ENCODE data around the gene CGNL1. TPM values are rescaled to one million over a fixed set of nuclear protein-coding genes. Genes with fewer than 3 reads are reported as not detected.

CGNL1 gene
- total RNA-seq, 2 experiments from 2014 or later: not detected

DNA sequence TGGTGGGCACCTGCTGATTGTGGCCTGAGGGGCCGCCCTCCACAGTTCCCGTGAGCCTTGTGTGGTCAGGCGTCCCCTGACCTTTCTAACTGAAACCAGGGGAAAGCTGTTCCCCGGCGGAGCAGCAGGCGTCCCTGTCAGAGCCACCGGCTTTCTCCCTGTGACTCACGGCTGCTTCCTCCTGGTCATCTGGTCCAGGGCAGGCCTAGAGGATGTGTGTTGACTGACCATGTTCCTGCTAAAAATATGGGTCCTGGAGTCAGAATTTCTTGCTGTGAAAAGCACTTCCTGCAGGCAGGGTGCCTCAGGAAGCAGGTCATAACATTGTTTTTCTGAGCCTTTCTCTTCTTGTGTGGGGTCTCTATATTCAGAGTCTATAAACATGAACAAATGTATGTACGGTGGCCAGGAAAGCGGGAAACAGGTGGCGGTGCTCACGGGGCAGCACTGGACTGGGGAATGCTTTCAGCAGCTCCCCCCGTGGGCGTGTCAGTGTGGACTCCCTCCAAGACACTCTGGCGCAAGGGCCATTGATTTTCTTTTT, 38.4 kb upstream of the CGNL1 start:
- Mint-ChIP-seq H3K4me3 (no peak overlapping the region), H3K4me1 (ENCODE audit: low read depth) (no peaks in the 10 kb centered on the region), H3K27ac (no peak overlapping the region), H3K9me3 (no peaks in the 10 kb centered on the region), H3K27me3 (peaks cover 13% of the 10 kb centered on the region), H3K36me3 (no peaks in the 10 kb centered on the region)
- POLR2A ChIA-PET: no interaction called here
- intact Hi-C loops (cut with micrococcal nuclease): no loop called here
- no peak for DNase-seq
- CTCF ChIA-PET: interaction anchor here (8.2 kb wide), 1 partner anchor 191 kb away, joined by 164 read pairs; no protein-coding TSS in a partner anchor

- CTCF ChIA-PET: interaction anchor here (0.6 to 8.2 kb wide), 2 partner anchors 149 to 189 kb away, joined by 4 to 164 read pairs; no protein-coding TSS in a partner anchor
- POLR2A ChIA-PET: no interaction called here
- intact Hi-C loops (cut with micrococcal nuclease): no loop called here
Measured at GRCh38 chr15:57339321-57339720, 37.0 kb upstream of the CGNL1 start.

DNA sequence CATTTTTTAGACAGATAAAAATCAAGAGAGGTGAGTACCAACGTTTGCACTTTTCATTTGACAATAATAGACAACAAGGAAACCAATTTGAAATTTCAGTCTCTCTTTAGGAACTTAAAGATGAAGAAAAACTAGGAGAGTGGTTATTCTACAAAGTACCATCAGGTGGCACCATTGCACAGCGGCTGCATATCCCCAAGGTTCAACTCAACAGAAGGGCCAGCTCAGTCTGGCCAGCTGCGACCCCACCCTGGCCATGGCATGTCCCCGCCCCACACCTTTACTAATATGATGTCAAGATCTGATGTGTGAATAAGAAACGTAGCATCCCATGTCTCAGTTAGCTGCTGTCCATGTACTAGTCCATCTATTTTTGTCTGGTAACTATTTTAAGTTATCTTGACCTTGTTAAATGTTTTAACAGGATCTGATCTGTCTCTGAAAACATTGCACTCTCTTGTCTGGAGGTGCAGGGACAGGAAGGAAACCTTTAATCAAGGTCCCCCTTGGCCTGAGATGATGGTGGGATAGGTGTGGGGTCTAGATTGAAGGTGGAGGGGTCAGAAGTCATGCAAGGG, 35.5 kb upstream of the CGNL1 start:
- POLR2A ChIA-PET: interaction anchor here (1.3 kb wide), 1 partner anchor 187 kb away, joined by 3 read pairs; no protein-coding TSS in a partner anchor

More at GRCh38 chr15:57339321-57339720, 37.0 kb upstream of the CGNL1 start:
- Mint-ChIP-seq H3K4me3 (no peak overlapping the region), H3K27ac (no peak overlapping the region), H3K9me3 (no peaks in the 10 kb centered on the region), H3K4me1 (ENCODE audit: low read depth) (no peaks in the 10 kb centered on the region), H3K36me3 (no peaks in the 10 kb centered on the region), H3K27me3 (peaks cover 11% of the 10 kb centered on the region)
- no peak for DNase-seq

GRCh38 chr15:57343048-57343447, 33.3 kb upstream of the CGNL1 start:
- CTCF ChIA-PET: interaction anchor here (0.7 to 8.2 kb wide), 6 partner anchors 11 to 517 kb away, joined by 3 to 164 read pairs (median 4); no protein-coding TSS in a partner anchor
- intact Hi-C loops (cut with micrococcal nuclease): no loop called here
- H3K36me3 Mint-ChIP-seq: no peaks in the 10 kb centered on the region
- peaks cover 5% of the 10 kb centered on the region for H3K27me3 Mint-ChIP-seq
- no peak for DNase-seq
- H3K27ac Mint-ChIP-seq: no peak overlapping the region
- H3K4me3 Mint-ChIP-seq: no peak overlapping the region
- H3K9me3 Mint-ChIP-seq: no peaks in the 10 kb centered on the region
- no peaks in the 10 kb centered on the region for H3K4me1 Mint-ChIP-seq (ENCODE audit: low read depth)
- POLR2A ChIA-PET: no interaction called here

More for the DNA sequence above, 35.5 kb upstream of the CGNL1 start:
- no peaks in the 10 kb centered on the region for H3K9me3 Mint-ChIP-seq
- H3K4me1 Mint-ChIP-seq (ENCODE audit: low read depth): no peaks in the 10 kb centered on the region
- CTCF ChIA-PET: interaction anchor here (0.7 to 8.2 kb wide), 12 partner anchors 12 to 571 kb away, joined by 3 to 164 read pairs (median 5); no protein-coding TSS in a partner anchor
- no peaks in the 10 kb centered on the region for H3K36me3 Mint-ChIP-seq
- H3K27ac Mint-ChIP-seq: no peak overlapping the region
- H3K27me3 Mint-ChIP-seq: peaks cover 8% of the 10 kb centered on the region
- intact Hi-C loops (cut with micrococcal nuclease): loop anchor here (1.0 kb wide), 2 partner anchors 187 to 202 kb away; no protein-coding TSS in a partner anchor
- no peak overlapping the region for H3K4me3 Mint-ChIP-seq
- DNase-seq: peak; percentile 53

- CTCF ChIA-PET: interaction anchor here (0.7 to 8.2 kb wide), 6 partner anchors 11 to 517 kb away, joined by 3 to 164 read pairs (median 4); no protein-coding TSS in a partner anchor
- H3K9me3 Mint-ChIP-seq: no peaks in the 10 kb centered on the region
- H3K4me3 Mint-ChIP-seq: no peak overlapping the region
- POLR2A ChIA-PET: no interaction called here
- no peak for DNase-seq
- H3K27ac Mint-ChIP-seq: no peak overlapping the region
- H3K36me3 Mint-ChIP-seq: no peaks in the 10 kb centered on the region
- intact Hi-C loops (cut with micrococcal nuclease): no loop called here
- H3K4me1 Mint-ChIP-seq (ENCODE audit: low read depth): no peaks in the 10 kb centered on the region
- H3K27me3 Mint-ChIP-seq: peaks cover 4% of the 10 kb centered on the region
Measured at GRCh38 chr15:57343498-57343897, 32.8 kb upstream of the CGNL1 start.

- peaks cover 4% of the 10 kb centered on the region for H3K27me3 Mint-ChIP-seq
- POLR2A ChIA-PET: no interaction called here
- no peaks in the 10 kb centered on the region for H3K4me1 Mint-ChIP-seq (ENCODE audit: low read depth)
- no peak overlapping the region for H3K4me3 Mint-ChIP-seq
- H3K27ac Mint-ChIP-seq: no peak overlapping the region
- CTCF ChIA-PET: interaction anchor here (1.7 to 8.2 kb wide), 2 partner anchors 184 to 198 kb away, joined by 5 to 164 read pairs; no protein-coding TSS in a partner anchor
- no peak for DNase-seq
- no peaks in the 10 kb centered on the region for H3K36me3 Mint-ChIP-seq
- no peaks in the 10 kb centered on the region for H3K9me3 Mint-ChIP-seq
- intact Hi-C loops (cut with micrococcal nuclease): no loop called here
Measured at GRCh38 chr15:57344282-57344681, 32.0 kb upstream of the CGNL1 start.

DNA sequence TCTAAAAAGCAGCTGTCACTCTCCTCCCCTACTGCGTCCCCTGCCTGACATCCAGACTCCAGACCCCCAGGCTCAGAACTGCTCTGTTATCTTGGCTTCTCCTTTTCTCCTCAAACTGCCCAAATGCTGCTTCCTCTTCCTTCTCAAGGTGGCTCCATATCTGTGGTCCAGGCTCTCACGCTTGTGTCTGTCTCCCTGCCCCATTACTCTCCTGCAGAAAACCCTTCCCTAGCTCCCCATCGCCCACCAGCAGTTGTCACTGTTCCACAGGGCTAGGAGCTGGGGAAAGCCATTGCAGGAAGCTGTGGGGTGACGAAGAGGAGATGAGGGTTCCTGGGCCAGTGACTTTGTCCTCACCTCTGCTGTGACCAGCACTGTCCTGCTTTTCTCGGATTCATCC, 30.7 kb upstream of the CGNL1 start:
- intact Hi-C loops (cut with micrococcal nuclease): no loop called here
- Mint-ChIP-seq H3K36me3 (no peaks in the 10 kb centered on the region), H3K27me3 (peaks cover 4% of the 10 kb centered on the region), H3K4me3 (no peak overlapping the region), H3K9me3 (no peaks in the 10 kb centered on the region), H3K4me1 (ENCODE audit: low read depth) (no peaks in the 10 kb centered on the region), H3K27ac (no peak overlapping the region)
- POLR2A ChIA-PET: no interaction called here
- CTCF ChIA-PET: interaction anchor here (0.6 to 2.5 kb wide), 2 partner anchors 17 to 182 kb away, joined by 3 to 9 read pairs; no protein-coding TSS in a partner anchor
- DNase-seq: no peak

DNA sequence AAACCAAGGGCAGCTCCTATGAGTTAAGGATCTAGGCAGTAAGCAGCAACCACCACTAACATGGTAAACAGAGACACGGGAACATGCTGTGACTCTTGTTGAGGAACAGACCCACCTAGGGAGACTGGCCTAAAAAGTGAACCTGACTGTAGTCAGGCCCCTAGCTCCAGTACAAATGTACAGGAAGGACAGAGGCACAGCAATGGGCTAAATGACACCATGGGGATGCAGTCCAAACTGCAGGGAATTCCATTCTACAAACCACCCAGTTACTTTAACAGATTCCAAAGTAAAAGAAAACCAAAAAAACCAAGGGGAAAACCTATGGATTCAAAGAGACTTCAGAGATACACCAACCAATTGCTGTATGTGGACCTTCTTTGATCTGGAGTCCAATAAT, 28.2 kb upstream of the CGNL1 start:
- Mint-ChIP-seq H3K4me1 (ENCODE audit: low read depth) (no peaks in the 10 kb centered on the region), H3K4me3 (no peak overlapping the region), H3K27me3 (peaks cover 1% of the 10 kb centered on the region), H3K9me3 (no peaks in the 10 kb centered on the region), H3K36me3 (no peaks in the 10 kb centered on the region), H3K27ac (no peak overlapping the region)
- ChIA-PET POLR2A (no interaction called here), CTCF (interaction anchor here (0.8 to 2.5 kb wide), 2 partner anchors 179 kb away, joined by 4 to 9 read pairs; no protein-coding TSS in a partner anchor)
- intact Hi-C loops (cut with micrococcal nuclease): no loop called here
- DNase-seq: no peak

- H3K36me3 Mint-ChIP-seq: no peaks in the 10 kb centered on the region
- ChIA-PET CTCF (no interaction called here), POLR2A (no interaction called here)
- no peaks in the 10 kb centered on the region for H3K9me3 Mint-ChIP-seq
- H3K27me3 Mint-ChIP-seq: peaks cover 4% of the 10 kb centered on the region
- DNase-seq: no peak
- H3K4me1 Mint-ChIP-seq (ENCODE audit: low read depth): no peaks in the 10 kb centered on the region
- intact Hi-C loops (cut with micrococcal nuclease): no loop called here
- no peak overlapping the region for H3K4me3 Mint-ChIP-seq
- no peak overlapping the region for H3K27ac Mint-ChIP-seq
Measured at GRCh38 chr15:57352535-57353316, 23.6 kb upstream of the CGNL1 start.

GRCh38 chr15:57353317-57353804, 22.9 kb upstream of the CGNL1 start:
- CTCF ChIA-PET: interaction anchor here (1.2 kb wide), 1 partner anchor 175 kb away, joined by 4 read pairs; no protein-coding TSS in a partner anchor
- H3K4me1 Mint-ChIP-seq (ENCODE audit: low read depth): no peaks in the 10 kb centered on the region
- H3K4me3 Mint-ChIP-seq: no peak overlapping the region
- no peak overlapping the region for H3K27ac Mint-ChIP-seq
- DNase-seq: no peak
- no peaks in the 10 kb centered on the region for H3K9me3 Mint-ChIP-seq
- intact Hi-C loops (cut with micrococcal nuclease): no loop called here
- H3K36me3 Mint-ChIP-seq: no peaks in the 10 kb centered on the region
- POLR2A ChIA-PET: no interaction called here
- H3K27me3 Mint-ChIP-seq: peaks cover 4% of the 10 kb centered on the region

- ChIA-PET POLR2A (no interaction called here), CTCF (interaction anchor here (0.5 to 1.2 kb wide), 4 partner anchors 11 to 795 kb away, joined by 3 to 5 read pairs (median 4); no protein-coding TSS in a partner anchor)
- no peak for DNase-seq
- no peaks in the 10 kb centered on the region for H3K36me3 Mint-ChIP-seq
- no peak overlapping the region for H3K4me3 Mint-ChIP-seq
- H3K27ac Mint-ChIP-seq: no peak overlapping the region
- H3K27me3 Mint-ChIP-seq: peaks cover 4% of the 10 kb centered on the region
- H3K9me3 Mint-ChIP-seq: no peaks in the 10 kb centered on the region
- intact Hi-C loops (cut with micrococcal nuclease): no loop called here
- no peaks in the 10 kb centered on the region for H3K4me1 Mint-ChIP-seq (ENCODE audit: low read depth)
Measured at GRCh38 chr15:57354436-57355123, 21.7 kb upstream of the CGNL1 start.
